Thyroid gland (tissue), 4 donors: ENCODE measurements around the gene FBXW5.

Experiments
- CTCF ChIP-seq, 6 experiments: fragments of 200-600 bp in 3 of 6; fragments of 450-650 bp in 3 of 6; sonication (generic) in 3 of 6; IDR thresholded peaks; one replicate each; pipeline ENCODE4 v1.5.1; 2016 to 2019; ENCODE audit warnings: antibody characterized with exemption in 6 of 6, mild to moderate bottlenecking in 2 of 6, inconsistent platforms in 1 of 6, moderate library complexity in 1 of 6
- POLR2A ChIP-seq, 2 donors: fragments of 450-650 bp; IDR thresholded peaks; one replicate each; pipeline ENCODE4 v1.6.1; 2017; ENCODE audit warnings: antibody characterized with exemption in 2 of 2, mild to moderate bottlenecking in 2 of 2, moderate library complexity in 1 of 2

- no peak for TF ChIP-seq CTCF (IDR thresholded peaks at IDR 0.05)
- no peak for TF ChIP-seq POLR2A (IDR thresholded peaks at IDR 0.05)
Observed at GRCh38 chr9:136940526-136941230, 3.9 kb downstream of the FBXW5 start.
